ENCODE data around the gene TPRG1L. TPM values are rescaled to one million over a fixed set of nuclear protein-coding genes. Genes with fewer than 3 reads are reported as not detected.

Gene TPRG1L
- total and polyA plus RNA-seq, 2 of the 4 experiments (the other 2 are of a cell fraction), result 25.3 to 39.5 TPM

DNA sequence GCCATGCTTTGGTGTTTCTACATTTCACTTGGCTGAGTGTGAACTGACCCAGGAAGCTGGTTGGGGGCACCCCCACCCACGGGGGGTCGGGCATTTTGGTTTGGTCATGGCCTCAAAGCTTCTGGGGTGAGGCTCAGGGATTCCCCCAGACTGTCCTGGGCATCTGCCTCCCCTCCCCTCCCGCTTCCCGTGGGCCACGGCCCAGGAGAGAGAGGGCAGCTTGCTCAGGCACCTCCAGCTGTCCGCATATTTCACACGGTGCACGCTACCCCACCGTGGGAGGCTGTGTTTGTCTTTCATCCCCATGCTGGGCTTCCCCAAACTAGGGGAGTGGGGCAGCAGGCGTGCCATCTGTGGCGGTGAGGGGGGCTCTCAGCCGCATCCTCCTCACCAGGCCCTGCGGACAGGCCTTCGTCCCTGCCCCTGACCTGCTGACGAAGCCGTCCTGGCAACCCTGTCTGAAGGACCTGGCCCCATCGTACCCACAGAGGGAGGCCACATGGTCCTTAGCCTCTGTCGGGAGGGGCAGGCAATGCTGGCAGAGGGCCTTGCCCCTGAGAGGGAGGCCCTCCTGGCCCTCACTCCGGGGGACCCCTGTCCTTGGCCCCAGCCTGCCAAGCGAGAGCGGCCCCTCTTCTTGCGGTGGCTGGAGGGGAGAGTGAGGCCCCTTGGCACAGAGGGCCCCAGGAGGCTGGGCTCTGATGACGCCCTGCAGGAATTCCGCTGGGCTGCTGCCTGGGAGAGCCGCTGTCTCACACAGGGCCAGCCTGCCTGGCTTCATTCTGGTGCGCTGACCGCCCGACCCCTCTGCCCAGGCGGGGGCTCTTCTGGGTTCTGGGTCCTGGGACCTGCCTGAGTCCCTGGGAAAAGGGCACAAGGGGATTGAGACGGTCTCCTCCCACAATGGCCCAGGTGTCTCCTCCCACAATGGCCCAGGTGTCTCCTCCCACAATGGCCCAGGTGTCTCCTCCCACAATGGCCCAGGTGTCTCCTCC, 49.6 kb downstream of the TPRG1L start (continued):
- TF ChIP-seq SMC3 (IDR thresholded peaks at IDR 0.05; ENCODE audit: low read depth, low read length), result no peak

DNA sequence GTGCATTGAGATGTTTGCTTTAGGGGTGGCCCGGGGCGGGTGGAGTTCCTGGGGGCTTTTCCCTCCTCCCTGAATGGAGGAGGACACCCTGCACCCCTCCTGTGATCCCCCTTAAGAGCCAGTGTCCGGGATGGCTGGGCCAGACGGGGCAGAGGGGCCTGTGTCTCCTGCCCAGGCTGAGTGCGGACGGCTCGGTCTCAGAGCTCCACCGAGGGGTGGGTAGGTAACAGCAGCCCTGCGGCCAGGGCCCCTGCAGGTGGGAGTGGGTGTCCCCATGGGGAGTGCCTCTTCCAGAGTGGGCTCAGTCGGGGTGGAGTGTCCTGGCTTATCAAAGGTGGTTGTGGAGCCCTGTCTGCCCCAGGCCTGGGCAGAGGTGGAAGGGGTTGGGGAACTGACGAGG, 50.6 kb downstream of the TPRG1L start:
- no CpG with 5 or more reads among the region's 11 CpGs for WGBS, 2 experiments (ENCODE audit: extremely low coverage in 2 of 2, insufficient read length in 1 of 2)
- Histone ChIP-seq H3K27ac (ENCODE audit: insufficient read depth, low read length) (no peak overlapping the region), H3K36me3 (ENCODE audit: control insufficient read depth, insufficient read depth, low read length) (no peaks in the 10 kb centered on the region), H3K9me3 (ENCODE audit: control insufficient read depth, insufficient read depth, low read length) (no peaks in the 10 kb centered on the region), H3K4me2 (ENCODE audit: low read depth, low read length) (no peak overlapping the region), H3K9me1 (ENCODE audit: insufficient read depth, low read length) (no peaks in the 10 kb centered on the region), H2AK9ac (replicated peaks; ENCODE audit: low read depth, low read length, poor library complexity) (no peak overlapping the region), H2BK5ac (ENCODE audit: low read depth, low read length, poor library complexity, severe bottlenecking) (no peak overlapping the region), H4K8ac (ENCODE audit: low read depth in 2 of 2, low read length in 2 of 2) (no peak overlapping the region), H3K56ac (ENCODE audit: extremely low read depth, insufficient read depth, low read length) (no peak overlapping the region), H2BK120ac (ENCODE audit: low read depth, low read length) (no peak overlapping the region), H2BK20ac (ENCODE audit: low read depth, low read length) (no peak overlapping the region), H2AK5ac (ENCODE audit: low read depth, low read length) (no peak overlapping the region), H3K4me3 (ENCODE audit: insufficient read depth, low read depth, low read length) (no peak overlapping the region), H4K91ac (ENCODE audit: insufficient read depth, low read depth, low read length) (no peak overlapping the region), H3K27me3 (ENCODE audit: control insufficient read depth, insufficient read depth, low read length) (peaks cover 18% of the 10 kb centered on the region; the same call in 1 of the 2 replicates), H3K18ac (ENCODE audit: low read depth, low read length) (no peak overlapping the region), H3K9ac (ENCODE audit: low read depth, low read length) (no peak overlapping the region), H3K4me1 (ENCODE audit: control insufficient read depth, insufficient read depth, low read length) (no peaks in the 10 kb centered on the region), H4K5ac (ENCODE audit: low read depth, low read length) (no peak overlapping the region), H2BK15ac (ENCODE audit: low read depth, low read length) (no peak overlapping the region), H3K23ac (ENCODE audit: low read depth, low read length) (no peak overlapping the region), H3K79me1 (ENCODE audit: low read depth in 1 of 2, low read length in 2 of 2) (no peaks in the 10 kb centered on the region), H3K4ac (ENCODE audit: low read depth, low read length) (no peak overlapping the region), H2AFZ (replicated peaks; ENCODE audit: low read length, poor library complexity) (no peak overlapping the region), H4K20me1 (ENCODE audit: insufficient read depth, low read length) (no peaks in the 10 kb centered on the region), H3K14ac (replicated peaks; ENCODE audit: low read depth, low read length) (no peak overlapping the region)
- in situ Hi-C loops (cut with MboI; ENCODE audit: low sequenced_read_pairs) (no loop called here), intact Hi-C loops (cut with micrococcal nuclease) (no loop called here), dilution Hi-C loops (cut with HindIII; ENCODE audit: low sequenced_read_pairs, unreplicated experiment) (no loop called here)
- POLR2A ChIA-PET (ENCODE audit: unreplicated experiment), result no interaction called here
- TF ChIP-seq SMC3 (IDR thresholded peaks at IDR 0.05; ENCODE audit: low read depth, low read length) (no peak), NFE2L2 (IDR thresholded peaks at IDR 0.05; ENCODE audit: low read depth, low read length) (no peak), CEBPB (IDR thresholded peaks at IDR 0.05; ENCODE audit: low read depth, low read length) (no peak)
- TF ChIP-seq, protein P1, sequence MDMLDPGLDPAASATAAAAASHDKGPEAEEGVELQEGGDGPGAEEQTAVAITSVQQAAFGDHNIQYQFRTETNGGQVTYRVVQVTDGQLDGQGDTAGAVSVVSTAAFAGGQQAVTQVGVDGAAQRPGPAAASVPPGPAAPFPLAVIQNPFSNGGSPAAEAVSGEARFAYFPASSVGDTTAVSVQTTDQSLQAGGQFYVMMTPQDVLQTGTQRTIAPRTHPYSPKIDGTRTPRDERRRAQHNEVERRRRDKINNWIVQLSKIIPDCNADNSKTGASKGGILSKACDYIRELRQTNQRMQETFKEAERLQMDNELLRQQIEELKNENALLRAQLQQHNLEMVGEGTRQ (IDR thresholded peaks at IDR 0.05; ENCODE audit: low read depth, low read length), result no peak
- TF ChIP-seq, protein P2, sequence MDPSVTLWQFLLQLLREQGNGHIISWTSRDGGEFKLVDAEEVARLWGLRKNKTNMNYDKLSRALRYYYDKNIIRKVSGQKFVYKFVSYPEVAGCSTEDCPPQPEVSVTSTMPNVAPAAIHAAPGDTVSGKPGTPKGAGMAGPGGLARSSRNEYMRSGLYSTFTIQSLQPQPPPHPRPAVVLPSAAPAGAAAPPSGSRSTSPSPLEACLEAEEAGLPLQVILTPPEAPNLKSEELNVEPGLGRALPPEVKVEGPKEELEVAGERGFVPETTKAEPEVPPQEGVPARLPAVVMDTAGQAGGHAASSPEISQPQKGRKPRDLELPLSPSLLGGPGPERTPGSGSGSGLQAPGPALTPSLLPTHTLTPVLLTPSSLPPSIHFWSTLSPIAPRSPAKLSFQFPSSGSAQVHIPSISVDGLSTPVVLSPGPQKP (IDR thresholded peaks at IDR 0.05; ENCODE audit: borderline replicate concordance, low read depth, low read length), result no peak
- ATAC-seq (ENCODE audit: low read depth), result no peak
- no TSS peak for BruUV-seq (replicated peaks)
- DNase-seq, result no peak
- CTCF ChIA-PET, result no interaction called here

All from IMR-90 (cell line).